Activated B cell treated with CpG ODN at 0.5 μM for 24 hours (primary cell): ENCODE measurements around the gene TMEM89. TPM values are rescaled to one million over a fixed set of nuclear protein-coding genes. Genes with fewer than 3 reads are reported as not detected.

Experiments
- ATAC-seq: fragments of 200-7000 bp; cut with Tn5 transposase; one replicate; pipeline ENCODE4 v1.10.0; 2021; ENCODE audit warnings: low read depth, mild to moderate bottlenecking, moderate library complexity
- CTCF ChIA-PET: fragments of 350-600 bp; sonication (Branson Sonifier 250); formaldehyde crosslinking; loops from one replicate; lab custom pipeline; 2021; ENCODE audit warnings: antibody characterized with exemption; lab: Charles Lee
- POLR2A ChIA-PET: fragments of 350-600 bp; sonication (Branson Sonifier 250); formaldehyde crosslinking; loops from one replicate; lab custom pipeline; 2021; ENCODE audit warnings: antibody characterized with exemption; lab: Charles Lee
- DNase-seq: peaks from one replicate; pipeline ENCODE4 v3.0.0; 2022
- H3K27ac Mint-ChIP-seq: one replicate; pipeline ENCODE4 v1.8.0; 2020; ENCODE audit warnings: mixed read lengths
- H3K27me3 Mint-ChIP-seq: one replicate; pipeline ENCODE4 v1.8.0; 2021; ENCODE audit warnings: mixed read lengths
- H3K36me3 Mint-ChIP-seq: one replicate; pipeline ENCODE4 v1.8.0; 2021; ENCODE audit warnings: low read depth, mixed read lengths
- H3K4me1 Mint-ChIP-seq: one replicate; pipeline ENCODE4 v1.8.0; 2021; ENCODE audit warnings: mixed read lengths
- H3K4me3 Mint-ChIP-seq: one replicate; pipeline ENCODE4 v1.8.0; 2020; ENCODE audit warnings: mild to moderate bottlenecking, mixed read lengths
- H3K9me3 Mint-ChIP-seq: one replicate; pipeline ENCODE4 v1.8.0; 2020; ENCODE audit warnings: mixed read lengths
- CTCF ChIP-seq: fragments of 200-600 bp; IDR thresholded peaks from one replicate; pipeline ENCODE4 v1.8.0; 2022; ENCODE audit warnings: antibody characterized with exemption, mild to moderate bottlenecking
- intact Hi-C: fragments of 100-400 bp; cut with micrococcal nuclease; formaldehyde crosslinking; loops from one replicate; pipeline ENCODE4 v1.15.1; 2024
- total RNA-seq: library from RNA; stranded (reverse); gene quantifications from 2 replicates; pipeline ENCODE4 v1.2.3, GENCODE V29; 2022

TMEM89 gene
- total RNA-seq, 1 donor from 2014 or later = not detected

- Mint-ChIP-seq H3K27ac (no peak overlapping the region), H3K4me3 (no peak overlapping the region), H3K27me3 (no peaks in the 10 kb centered on the region), H3K9me3 (no peaks in the 10 kb centered on the region), H3K36me3 (peaks cover 7% of the 10 kb centered on the region), H3K4me1 (peaks cover 15% of the 10 kb centered on the region)
- ChIA-PET CTCF (no interaction called here), POLR2A (interaction anchor here (1.0 kb wide), 1 partner anchor 72 kb away, joined by 3 read pairs; no protein-coding TSS in a partner anchor)
- ATAC-seq (no peak), DNase-seq (no peak)
- intact Hi-C loops = no loop called here
- no peak for TF ChIP-seq CTCF
Measured at GRCh38 chr3:48631516-48632448, 10.2 kb upstream of the TMEM89 start.

- CTCF ChIA-PET = no interaction called here
- POLR2A ChIA-PET = no interaction called here
- Mint-ChIP-seq H3K27ac (no peak overlapping the region), H3K4me1 (peaks cover 10% of the 10 kb centered on the region), H3K9me3 (no peaks in the 10 kb centered on the region), H3K27me3 (no peaks in the 10 kb centered on the region), H3K4me3 (no peak overlapping the region), H3K36me3 (peaks cover 9% of the 10 kb centered on the region)
- ATAC-seq (no peak), DNase-seq (no peak)
- intact Hi-C loops = no loop called here
- TF ChIP-seq CTCF = no peak
Measured at GRCh38 chr3:48630833-48631232, 9.3 kb upstream of the TMEM89 start.

- Mint-ChIP-seq H3K4me1 (peaks cover 6% of the 10 kb centered on the region), H3K27me3 (no peaks in the 10 kb centered on the region), H3K4me3 (no peak overlapping the region), H3K9me3 (no peaks in the 10 kb centered on the region), H3K27ac (no peak overlapping the region), H3K36me3 (peaks cover 9% of the 10 kb centered on the region)
- TF ChIP-seq CTCF = no peak
- ATAC-seq = no peak
- ChIA-PET CTCF (no interaction called here), POLR2A (no interaction called here)
- intact Hi-C loops = no loop called here
- no peak for DNase-seq
Measured at GRCh38 chr3:48630407-48630806, 8.8 kb upstream of the TMEM89 start.

GRCh38 chr3:48629894-48630293 lies 8.3 kb upstream of the TMEM89 start:
- H3K4me1 Mint-ChIP-seq = peaks cover 6% of the 10 kb centered on the region
- no peak for DNase-seq
- peaks cover 10% of the 10 kb centered on the region for H3K36me3 Mint-ChIP-seq
- no peak overlapping the region for H3K4me3 Mint-ChIP-seq
- CTCF ChIA-PET = no interaction called here
- POLR2A ChIA-PET = no interaction called here
- H3K27me3 Mint-ChIP-seq = no peaks in the 10 kb centered on the region
- no peak overlapping the region for H3K27ac Mint-ChIP-seq
- intact Hi-C loops = no loop called here
- no peaks in the 10 kb centered on the region for H3K9me3 Mint-ChIP-seq
- no peak for ATAC-seq
- no peak for TF ChIP-seq CTCF

- H3K9me3 Mint-ChIP-seq = no peaks in the 10 kb centered on the region
- H3K4me1 Mint-ChIP-seq = no peaks in the 10 kb centered on the region
- TF ChIP-seq CTCF = no peak
- H3K36me3 Mint-ChIP-seq = peaks cover 11% of the 10 kb centered on the region
- H3K27me3 Mint-ChIP-seq = no peaks in the 10 kb centered on the region
- no peak overlapping the region for H3K27ac Mint-ChIP-seq
- ATAC-seq = no peak
- DNase-seq = no peak
- ChIA-PET CTCF (no interaction called here), POLR2A (interaction anchor here (0.7 kb wide), 1 partner anchor 346 kb away, joined by 5 read pairs; no protein-coding TSS in a partner anchor)
- no peak overlapping the region for H3K4me3 Mint-ChIP-seq
- intact Hi-C loops = no loop called here
Measured at GRCh38 chr3:48628277-48629017, 6.9 kb upstream of the TMEM89 start.
